Stimulated activated CD8-positive, alpha-beta memory T cell treated with anti-CD3 and anti-CD28 coated beads, Interleukin-15, amount 100 ng/mL, for 48 hours (primary cell): ENCODE results near the gene KAT6B.
"Not testable (repeated sequence)": the region's sequence is repeated elsewhere in the genome, so short reads cannot be mapped to it uniquely, and the experiment has no call there.

ENCODE experiments used
- DNase-seq, 2 donors: peaks; one replicate each; pipeline ENCODE4 v3.0.0-alpha.2; 2020; ENCODE audit warnings: low read depth in 2 of 2

The KAT6B gene

DNA sequence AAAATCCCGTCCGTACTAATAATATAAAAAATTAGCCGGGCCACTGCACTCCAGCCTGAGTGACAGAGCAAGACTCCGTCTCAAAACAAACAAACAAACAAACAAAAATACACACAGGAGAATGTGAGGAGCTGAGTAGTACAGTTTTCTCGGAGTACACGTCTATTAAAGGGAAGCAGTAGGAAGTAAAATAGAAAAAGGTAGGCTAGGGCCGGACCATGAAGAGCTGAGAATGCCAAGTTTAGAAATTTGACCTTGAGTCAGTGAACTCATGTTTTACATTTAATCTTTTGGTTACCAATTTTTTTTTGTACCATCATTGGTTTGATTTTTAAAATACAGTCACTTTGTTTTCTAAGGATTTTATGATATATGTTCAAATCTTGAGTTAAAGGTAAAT, 64.1 kb downstream of the KAT6B start:
- DNase-seq = no peak

DNA sequence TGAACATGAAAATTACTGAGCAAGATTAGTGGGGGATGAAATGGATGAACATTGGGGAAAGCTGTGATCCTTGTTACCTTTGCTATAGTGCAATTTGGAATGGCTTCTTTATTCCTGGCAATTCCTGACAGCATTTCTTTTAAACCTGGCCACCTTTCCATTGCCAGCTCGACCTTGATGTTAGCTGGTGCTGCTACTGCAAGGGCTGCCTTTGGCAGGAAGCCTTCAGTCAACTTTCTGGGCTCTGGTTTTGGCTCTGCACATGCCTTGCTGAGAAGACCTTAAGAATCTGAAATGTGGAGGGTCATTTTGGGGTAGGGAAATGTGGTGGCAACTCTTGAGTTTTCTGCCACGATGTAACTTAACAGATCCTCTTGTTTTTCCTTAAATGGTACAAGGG, 64.7 kb downstream of the KAT6B start:
- DNase-seq = no peak

GRCh38 chr10:74892839-74893238, 66.4 kb downstream of the KAT6B start:
- no peak for DNase-seq

- not testable (repeated sequence) for DNase-seq
Measured at GRCh38 chr10:74893329-74893728, 66.9 kb downstream of the KAT6B start.

GRCh38 chr10:74896788-74897527, 70.6 kb downstream of the KAT6B start:
- DNase-seq = no peak

DNA sequence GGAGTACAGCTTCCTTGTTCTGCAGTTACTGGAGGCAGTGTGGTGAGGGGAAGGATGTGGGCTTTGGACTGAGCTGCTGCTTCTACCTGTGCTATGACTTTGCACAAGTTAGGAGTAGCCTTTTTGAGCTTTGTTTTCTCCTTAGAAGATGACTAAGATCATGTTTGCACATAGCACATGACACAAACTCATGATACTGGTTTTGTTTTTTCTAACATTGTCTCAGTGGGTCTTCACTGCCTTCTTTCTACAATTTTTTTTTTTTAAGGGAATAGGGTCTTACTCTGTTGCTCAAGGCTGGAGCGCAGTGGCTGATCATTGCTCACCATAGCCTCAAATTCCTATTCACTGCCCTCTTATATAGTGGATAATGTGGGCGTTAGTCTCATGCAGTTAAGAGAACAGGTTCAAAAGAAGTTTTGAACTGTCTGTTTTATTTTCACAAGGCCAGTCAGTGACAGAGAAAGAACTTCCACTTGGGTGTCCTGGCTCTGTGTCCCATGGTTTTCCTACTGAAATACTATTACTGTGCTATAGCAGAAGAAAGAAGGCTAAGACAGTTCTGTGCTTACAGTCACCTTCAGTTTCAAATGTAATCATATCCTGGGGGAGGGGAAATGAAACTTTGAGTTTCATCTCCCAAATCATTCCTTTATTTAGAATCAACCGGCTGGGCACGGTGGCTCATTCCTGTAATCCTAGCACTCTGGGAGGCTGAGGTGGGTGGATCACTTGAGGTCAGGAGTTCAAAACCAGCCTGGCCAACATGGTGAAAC, 72.0 kb downstream of the KAT6B start:
- DNase-seq = no peak

DNA sequence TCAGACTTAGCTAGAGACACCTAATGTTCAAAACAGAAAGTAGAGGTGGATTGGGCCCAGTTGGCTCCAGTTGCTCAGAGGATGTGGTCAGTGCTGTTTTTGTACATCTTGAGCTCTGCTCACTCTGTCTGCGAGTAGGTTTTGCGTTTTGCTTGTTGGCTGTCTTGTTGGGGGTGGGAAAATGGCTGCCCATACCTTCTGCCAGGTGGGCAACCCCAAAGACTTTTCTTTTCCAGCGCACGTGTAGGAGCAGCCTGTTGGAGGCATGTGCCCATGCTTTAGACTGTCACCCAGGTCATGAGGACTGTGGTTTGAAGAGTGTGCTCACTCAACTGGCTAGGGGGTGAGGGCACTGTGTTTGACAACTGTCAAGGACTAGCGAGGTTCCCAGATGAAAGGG, 73.9 kb downstream of the KAT6B start:
- peak in 1 of 2 donors; percentile 18 for DNase-seq

DNA sequence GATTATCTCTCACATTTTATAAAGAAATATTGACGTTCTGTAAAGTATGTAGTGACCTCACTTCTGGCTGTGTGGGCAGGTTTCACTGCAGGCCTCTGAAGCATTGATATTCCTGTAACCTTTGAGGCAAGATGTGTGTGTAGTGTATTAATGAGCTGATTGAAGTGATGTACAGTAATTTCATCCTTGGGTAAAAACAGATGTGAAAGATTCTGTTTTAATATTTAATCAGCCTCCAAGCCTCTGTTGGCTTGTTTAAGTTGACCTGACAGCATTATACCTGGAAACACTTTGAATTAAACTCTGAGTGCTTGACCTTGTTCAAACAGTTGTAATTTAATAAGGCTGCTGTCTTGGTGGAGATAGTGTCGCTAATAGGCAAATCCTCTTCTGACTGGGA, 74.9 kb downstream of the KAT6B start:
- DNase-seq = no peak

DNA sequence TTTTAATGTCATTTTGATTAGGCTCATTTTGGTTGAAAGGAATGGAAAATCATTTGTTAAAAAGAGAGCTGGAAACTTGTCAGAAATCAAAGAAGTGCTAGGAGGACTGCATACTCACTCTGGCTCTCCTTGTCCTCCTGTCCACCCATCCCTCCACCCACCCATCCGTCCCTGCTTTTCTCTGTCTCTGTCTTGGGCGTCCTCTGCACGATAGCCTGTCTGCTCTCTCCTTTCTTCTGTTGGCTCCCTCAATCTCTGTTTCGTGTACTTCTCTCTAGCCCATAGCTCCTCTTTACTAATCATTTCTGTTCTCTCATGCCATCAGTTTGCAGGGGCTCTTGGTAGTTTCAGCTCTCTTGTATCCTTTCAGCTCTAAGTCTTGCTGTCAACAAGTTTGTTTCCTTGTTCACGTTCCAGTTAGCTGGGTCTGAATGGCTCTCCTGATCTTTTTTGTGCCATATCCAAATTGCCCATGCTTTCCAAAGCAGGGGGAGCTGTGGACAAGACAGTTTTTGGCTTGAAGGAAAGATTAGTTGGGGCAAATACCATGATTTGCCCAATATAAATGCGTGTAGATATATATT, 75.6 kb downstream of the KAT6B start:
- no peak for DNase-seq

DNA sequence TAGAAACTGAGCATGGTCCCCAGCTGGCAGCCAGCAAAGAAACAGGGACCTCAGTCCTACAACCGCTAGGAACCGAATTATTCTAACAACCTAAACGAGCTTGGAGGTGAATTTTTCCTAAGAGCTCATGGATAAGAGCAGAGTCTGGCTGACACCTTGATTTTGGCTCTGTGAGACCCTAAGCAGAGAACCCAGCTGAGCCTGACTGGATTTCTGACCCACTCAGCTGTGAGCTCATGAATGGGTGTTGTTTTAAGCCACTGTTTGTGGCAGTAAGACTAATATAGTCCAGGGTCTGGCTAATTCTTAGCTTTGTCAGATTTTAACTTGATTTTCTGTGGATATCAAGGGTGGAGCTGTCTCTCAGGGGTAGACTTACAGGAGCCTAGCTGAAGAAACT, 77.1 kb downstream of the KAT6B start:
- DNase-seq = no peak

GRCh38 chr10:74906611-74907198, 80.3 kb downstream of the KAT6B start:
- DNase-seq = no peak

GRCh38 chr10:74909670-74910069, 83.3 kb downstream of the KAT6B start:
- DNase-seq = no peak

DNA sequence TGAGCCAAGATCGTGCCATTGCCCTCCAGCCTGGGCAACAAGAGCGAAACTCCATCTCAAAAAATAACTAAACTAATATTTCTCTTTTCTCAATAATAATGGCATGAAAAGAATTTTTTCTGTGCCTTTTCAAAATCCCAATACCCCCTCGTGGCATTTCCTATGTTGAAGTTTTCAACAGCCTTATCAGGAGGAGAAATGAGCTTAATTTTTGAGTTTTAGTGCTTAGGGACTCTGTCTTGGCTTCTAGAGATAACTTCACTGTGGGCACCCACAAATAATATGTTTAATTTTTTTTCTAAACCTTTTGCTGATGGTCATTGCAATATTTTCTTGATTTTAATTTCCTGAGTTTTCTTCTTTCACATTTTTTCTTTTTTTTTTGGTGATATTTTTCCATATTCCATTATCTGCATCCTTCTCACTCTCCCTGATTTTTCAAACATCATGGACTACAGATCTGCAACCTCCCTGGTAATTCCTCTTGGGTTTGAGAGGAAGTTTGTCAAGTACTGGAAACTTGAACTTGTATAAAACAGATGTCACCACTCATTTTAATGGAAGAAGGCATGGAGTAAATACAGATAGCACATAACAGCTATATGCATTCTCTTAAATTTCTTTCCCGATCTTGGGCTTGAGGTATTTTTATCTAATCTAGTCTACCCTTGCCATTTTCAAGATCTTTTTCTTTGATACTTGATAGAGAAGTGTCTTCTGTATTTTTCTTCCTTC, 84.0 kb downstream of the KAT6B start:
- no peak for DNase-seq

DNA sequence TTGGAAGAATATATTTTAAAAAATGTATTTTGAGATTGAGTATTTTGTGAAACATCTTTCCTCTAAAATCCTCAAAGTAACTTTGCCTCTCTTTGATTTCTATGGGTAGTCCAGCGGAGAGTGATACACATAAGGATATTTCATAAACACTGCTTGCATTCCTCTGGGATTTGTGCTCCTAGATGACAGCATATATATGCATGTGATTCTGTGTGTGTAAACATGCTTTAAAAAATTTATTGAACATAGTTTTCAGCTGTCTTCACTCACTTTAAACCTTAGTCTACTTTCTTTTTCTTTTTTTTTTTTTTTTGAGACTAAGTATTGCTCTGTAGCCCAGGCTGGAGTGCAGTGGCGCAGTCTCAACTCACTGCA, 84.6 kb downstream of the KAT6B start:
- DNase-seq = no peak

GRCh38 chr10:74912182-74912581, 85.8 kb downstream of the KAT6B start:
- DNase-seq = no peak

DNA sequence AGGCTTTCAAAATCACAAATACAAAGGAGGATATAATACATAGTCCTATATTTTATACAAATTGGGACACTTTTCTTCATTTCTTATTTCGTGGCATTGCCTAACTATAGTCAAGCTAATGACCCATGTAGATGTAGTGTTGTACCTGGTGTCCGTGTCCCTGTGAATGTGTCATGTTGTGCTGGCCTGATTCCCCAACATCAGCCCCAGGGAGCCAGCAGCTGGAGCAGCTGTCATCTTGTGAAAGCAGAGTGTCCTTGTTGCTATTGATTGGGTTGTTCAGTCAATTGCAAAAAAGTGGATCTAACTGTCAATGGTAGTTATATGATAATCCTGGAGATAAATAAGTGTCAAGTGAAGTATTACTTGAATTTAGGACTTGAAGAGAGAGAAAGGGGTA, 86.3 kb downstream of the KAT6B start:
- DNase-seq = no peak

DNA sequence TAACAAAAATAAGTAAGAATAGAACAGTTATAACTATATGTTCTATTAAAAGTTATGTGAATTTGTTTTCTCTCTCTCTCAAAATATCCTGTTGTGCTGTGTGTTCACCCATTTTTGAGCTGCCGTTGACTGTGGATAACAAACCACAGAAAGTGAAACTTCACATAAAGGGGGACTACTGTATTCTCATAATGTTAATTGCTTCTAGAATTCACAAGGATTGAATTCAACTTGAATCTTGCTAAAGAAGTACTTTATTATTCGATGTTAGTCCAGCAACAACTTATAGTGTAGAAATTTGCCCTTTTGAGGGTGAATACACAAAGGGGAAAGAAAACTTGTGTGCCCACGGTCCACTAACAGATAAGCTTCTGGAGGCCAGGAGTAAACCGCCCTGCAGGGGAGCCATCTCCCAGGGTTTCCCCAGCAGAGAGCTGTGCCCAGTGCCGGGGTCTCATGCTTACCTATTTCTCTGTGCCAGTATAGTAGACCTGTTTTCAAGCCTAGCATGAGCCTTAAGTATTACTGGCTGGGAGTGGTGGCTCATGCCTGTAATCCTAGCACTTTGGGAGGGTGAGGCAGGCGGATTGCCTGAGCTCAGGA, 87.1 kb downstream of the KAT6B start:
- no peak for DNase-seq

GRCh38 chr10:74916283-74916682, 89.9 kb downstream of the KAT6B start:
- DNase-seq = no peak

GRCh38 chr10:74917481-74918077, 91.2 kb downstream of the KAT6B start:
- no peak for DNase-seq

DNA sequence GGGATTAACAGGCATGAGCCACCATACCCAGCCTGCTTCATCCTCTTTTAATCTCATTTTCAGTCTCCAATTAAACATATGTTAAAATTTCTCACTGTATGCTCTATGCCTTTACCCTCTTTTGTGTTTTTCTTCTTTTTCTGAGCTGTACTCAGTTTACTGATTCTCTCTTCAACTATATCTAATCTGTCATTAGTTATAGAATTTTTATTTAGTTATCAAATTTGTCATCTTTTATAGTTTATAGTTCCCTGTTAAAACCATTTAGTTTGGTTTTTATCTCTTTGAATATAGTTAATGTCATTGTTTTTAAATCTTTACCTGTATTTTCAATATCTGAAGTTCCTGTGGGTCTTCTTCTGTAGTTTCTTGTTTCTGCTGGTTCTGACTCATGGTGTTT, 93.3 kb downstream of the KAT6B start:
- DNase-seq = no peak

- DNase-seq = not testable (repeated sequence)
Measured at GRCh38 chr10:74921070-74921469, 94.7 kb downstream of the KAT6B start.
